ENCODE results near the gene NAV2.
"Not testable (repeated sequence)": the region's sequence is repeated elsewhere in the genome, so short reads cannot be mapped to it uniquely, and the experiment has no call there.

The NAV2 gene

GRCh38 chr11:19958204-19958603, 245.6 kb downstream of the NAV2 start:
- CTCF ChIA-PET: interaction anchor here (1.6 kb wide), 1 partner anchor 154 kb away, joined by 3 read pairs; no protein-coding TSS in a partner anchor
- DNase-seq (ENCODE audit: extremely low spot score): no peak
- POLR2A ChIA-PET: no interaction called here
- TF ChIP-seq, protein P1, sequence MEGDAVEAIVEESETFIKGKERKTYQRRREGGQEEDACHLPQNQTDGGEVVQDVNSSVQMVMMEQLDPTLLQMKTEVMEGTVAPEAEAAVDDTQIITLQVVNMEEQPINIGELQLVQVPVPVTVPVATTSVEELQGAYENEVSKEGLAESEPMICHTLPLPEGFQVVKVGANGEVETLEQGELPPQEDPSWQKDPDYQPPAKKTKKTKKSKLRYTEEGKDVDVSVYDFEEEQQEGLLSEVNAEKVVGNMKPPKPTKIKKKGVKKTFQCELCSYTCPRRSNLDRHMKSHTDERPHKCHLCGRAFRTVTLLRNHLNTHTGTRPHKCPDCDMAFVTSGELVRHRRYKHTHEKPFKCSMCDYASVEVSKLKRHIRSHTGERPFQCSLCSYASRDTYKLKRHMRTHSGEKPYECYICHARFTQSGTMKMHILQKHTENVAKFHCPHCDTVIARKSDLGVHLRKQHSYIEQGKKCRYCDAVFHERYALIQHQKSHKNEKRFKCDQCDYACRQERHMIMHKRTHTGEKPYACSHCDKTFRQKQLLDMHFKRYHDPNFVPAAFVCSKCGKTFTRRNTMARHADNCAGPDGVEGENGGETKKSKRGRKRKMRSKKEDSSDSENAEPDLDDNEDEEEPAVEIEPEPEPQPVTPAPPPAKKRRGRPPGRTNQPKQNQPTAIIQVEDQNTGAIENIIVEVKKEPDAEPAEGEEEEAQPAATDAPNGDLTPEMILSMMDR (IDR thresholded peaks at IDR 0.05; ENCODE audit: control extremely low read depth, extremely low read depth, low read depth, missing control alignments): no peak

- DNase-seq (ENCODE audit: extremely low spot score): no peak
- TF ChIP-seq, protein P1 (IDR thresholded peaks at IDR 0.05; ENCODE audit: control extremely low read depth, extremely low read depth, low read depth, missing control alignments): no peak
- ChIA-PET POLR2A (no interaction called here), CTCF (interaction anchor here (1.6 to 2.0 kb wide), 2 partner anchors 9 to 153 kb away, joined by 3 to 5 read pairs; no protein-coding TSS in a partner anchor)
Observed at GRCh38 chr11:19959210-19959609, 246.6 kb downstream of the NAV2 start.

GRCh38 chr11:19959648-19960059, 247.0 kb downstream of the NAV2 start:
- no peak for DNase-seq (ENCODE audit: extremely low spot score)
- TF ChIP-seq, protein P1 (IDR thresholded peaks at IDR 0.05; ENCODE audit: control extremely low read depth, extremely low read depth, low read depth, missing control alignments): no peak
- POLR2A ChIA-PET: no interaction called here
- CTCF ChIA-PET: interaction anchor here (2.0 kb wide), 1 partner anchor 9 kb away, joined by 5 read pairs; no protein-coding TSS in a partner anchor

GRCh38 chr11:19960410-19960809, 247.8 kb downstream of the NAV2 start:
- POLR2A ChIA-PET; DNase-seq (ENCODE audit: extremely low spot score): not testable (repeated sequence)
- CTCF ChIA-PET: interaction anchor here (2.0 kb wide), 1 partner anchor 10 kb away, joined by 5 read pairs; no protein-coding TSS in a partner anchor

GRCh38 chr11:19961225-19961624, 248.6 kb downstream of the NAV2 start:
- POLR2A ChIA-PET: no interaction called here
- no peak for DNase-seq (ENCODE audit: extremely low spot score)
- TF ChIP-seq, protein P1 (IDR thresholded peaks at IDR 0.05; ENCODE audit: control extremely low read depth, extremely low read depth, low read depth, missing control alignments): no peak
- CTCF ChIA-PET: interaction anchor here (1.6 kb wide), 1 partner anchor 152 kb away, joined by 3 read pairs; no protein-coding TSS in a partner anchor

- no peak for DNase-seq (ENCODE audit: extremely low spot score)
- ChIA-PET CTCF (interaction anchor here (1.5 to 4.3 kb wide), 3 partner anchors 8 to 151 kb away, joined by 3 to 24 read pairs (median 5); no protein-coding TSS in a partner anchor), POLR2A (no interaction called here)
- TF ChIP-seq, protein P1 (IDR thresholded peaks at IDR 0.05; ENCODE audit: control extremely low read depth, extremely low read depth, low read depth, missing control alignments): no peak
Observed at GRCh38 chr11:19962053-19962800, 249.6 kb downstream of the NAV2 start.

GRCh38 chr11:19962801-19963175, 250.2 kb downstream of the NAV2 start:
- ChIA-PET CTCF (interaction anchor here (1.0 to 4.3 kb wide), 4 partner anchors 9 to 647 kb away, joined by 3 to 24 read pairs (median 4); no protein-coding TSS in a partner anchor), POLR2A (no interaction called here)
- TF ChIP-seq, protein P1 (IDR thresholded peaks at IDR 0.05; ENCODE audit: control extremely low read depth, extremely low read depth, low read depth, missing control alignments): no peak
- no peak for DNase-seq (ENCODE audit: extremely low spot score)

Measured in GM10248 (cell line).